GM19043 (cell line): ENCODE results near the gene TENT5C.

Source experiments
- ATAC-seq: cut with Tn5 transposase; IDR thresholded peaks from one replicate; pipeline ENCODE4 v1.9.1; 2021; ENCODE audit warnings: low read depth; ENCODE audit not compliant: unreplicated experiment

The TENT5C gene

DNA sequence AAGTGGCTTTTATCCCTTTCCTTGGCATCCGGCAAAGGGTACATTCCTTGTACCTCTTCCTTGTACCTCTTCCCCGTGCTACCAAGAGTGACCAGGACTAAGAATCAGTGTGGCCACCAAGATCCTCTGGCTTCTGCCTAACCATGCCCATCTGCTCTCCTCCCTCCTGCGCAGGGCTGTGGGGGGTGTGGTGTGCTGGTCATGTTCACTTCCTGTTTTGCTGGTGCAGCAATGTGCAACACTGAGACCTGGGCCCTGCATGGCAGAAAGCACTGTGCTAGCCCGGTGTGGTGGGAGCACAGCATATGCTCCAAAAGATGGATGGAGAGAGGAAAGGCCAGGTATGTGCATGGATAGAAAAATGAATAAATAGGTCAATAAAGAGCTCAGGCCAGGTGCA is 33.3 kb upstream of the TENT5C start:
- ATAC-seq, result no peak

DNA sequence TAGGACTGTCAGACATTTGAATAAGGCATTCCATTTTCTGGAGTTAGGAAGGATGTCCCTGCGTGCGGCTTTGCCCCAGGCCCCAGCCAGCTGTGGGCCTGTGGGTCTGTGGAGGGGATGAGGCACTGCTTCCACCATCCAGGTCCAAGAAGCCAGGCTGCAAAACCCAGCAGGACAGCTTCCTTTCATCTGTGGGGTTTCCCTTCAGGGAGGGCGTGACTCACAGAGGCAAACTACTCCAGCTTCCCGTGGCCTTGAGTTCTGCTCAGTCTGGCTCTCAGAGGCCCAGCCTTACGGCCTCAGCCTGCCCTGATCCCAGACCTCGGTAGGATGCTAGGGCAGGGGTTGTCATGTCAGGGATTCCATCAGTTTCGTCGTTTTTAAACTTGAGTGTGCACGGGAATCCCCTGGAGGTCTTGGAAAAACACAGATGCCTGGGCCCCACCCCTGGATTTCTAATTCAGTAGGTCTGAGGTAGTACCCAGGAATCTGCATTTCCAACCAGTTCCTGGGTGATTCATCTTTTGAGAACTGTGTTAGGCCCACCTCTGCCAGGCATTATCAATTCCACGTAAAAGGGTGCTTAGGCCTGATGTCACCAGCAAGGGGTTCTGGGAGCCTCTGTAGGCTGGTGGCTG is 32.3 kb upstream of the TENT5C start:
- no peak for ATAC-seq

DNA sequence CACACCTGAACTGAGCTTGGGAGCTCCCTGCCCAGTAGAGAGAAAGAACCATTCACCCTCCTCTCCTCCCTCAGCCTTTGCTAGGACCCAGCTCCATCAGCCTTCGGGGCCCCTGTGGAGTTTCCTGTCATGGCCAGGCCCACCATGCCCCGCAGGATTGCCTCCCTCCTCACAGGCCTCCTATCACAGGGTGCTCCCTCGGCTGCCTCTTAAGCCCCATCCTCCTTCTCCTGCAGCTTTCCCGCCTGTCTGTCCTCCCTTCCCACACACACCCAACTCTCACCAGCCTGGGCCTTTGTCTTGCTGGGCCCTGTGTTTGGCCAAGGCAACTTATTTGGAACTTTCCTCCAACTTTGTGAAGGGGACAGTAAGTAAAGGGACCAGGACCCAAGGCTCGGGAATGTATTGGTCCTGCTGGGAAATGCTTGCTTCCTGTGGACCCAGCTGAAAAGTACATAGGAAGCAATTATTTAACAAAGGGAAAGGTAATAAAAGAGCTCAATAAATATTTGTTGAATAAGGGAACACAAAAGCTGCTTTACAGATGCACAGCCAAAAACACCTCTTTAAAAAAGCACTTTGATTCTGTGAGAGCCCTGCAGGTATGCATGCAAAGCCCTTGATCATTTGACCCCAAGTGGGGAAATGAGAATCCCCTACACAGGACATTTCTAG is 31.6 kb upstream of the TENT5C start:
- ATAC-seq, result no peak

DNA sequence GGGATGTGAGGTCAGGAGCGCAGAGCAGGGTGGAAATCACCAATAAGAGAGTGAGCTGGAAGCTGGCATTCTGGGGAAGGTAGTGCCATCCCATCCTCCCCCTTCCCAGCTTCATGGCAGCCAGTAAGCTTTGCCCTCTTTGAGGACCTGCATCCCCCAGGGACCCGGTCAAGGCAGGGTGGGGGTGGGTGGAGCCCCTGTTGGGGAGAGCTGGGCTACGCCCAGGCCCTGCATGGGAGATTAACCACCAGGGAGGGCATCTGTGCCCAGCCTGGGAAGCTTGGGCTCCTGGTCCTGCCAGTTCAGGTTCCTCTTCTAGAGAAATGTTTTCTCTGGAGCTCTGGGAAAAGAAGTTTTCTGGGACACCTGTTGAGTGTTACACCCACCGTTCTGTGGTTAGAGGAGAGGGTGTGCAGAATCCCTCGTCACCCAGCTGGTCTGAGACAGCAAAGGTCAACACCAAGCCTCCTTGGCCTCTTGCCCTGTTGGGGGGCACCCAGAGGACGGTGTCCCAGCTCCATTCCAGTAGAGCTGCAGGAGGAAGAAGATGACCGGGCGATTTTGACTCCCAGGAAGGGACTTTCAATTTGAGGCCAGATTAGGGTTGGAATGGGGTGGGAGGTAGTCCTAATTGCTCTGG is 30.1 kb upstream of the TENT5C start:
- ATAC-seq, result no peak

DNA sequence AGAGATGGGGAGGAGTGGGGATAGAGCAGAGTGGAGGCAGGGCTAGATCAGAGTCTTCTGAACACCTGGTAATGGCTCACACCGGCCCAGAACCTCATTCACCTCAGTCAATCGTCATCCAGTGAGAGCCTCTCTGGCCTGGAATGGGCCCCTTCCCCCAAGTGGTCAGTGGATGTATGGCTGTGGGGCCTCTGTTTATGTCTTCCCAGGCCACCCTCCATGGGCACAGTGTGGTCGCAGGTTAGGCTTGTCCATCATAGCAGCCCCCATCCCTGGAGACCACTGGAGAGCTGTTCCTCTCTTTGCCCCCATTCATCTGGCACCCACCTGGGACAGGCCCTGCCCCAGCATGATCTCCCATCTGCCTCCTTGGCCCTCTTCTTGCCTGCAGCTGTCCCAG is 29.6 kb upstream of the TENT5C start:
- ATAC-seq, result no peak

DNA sequence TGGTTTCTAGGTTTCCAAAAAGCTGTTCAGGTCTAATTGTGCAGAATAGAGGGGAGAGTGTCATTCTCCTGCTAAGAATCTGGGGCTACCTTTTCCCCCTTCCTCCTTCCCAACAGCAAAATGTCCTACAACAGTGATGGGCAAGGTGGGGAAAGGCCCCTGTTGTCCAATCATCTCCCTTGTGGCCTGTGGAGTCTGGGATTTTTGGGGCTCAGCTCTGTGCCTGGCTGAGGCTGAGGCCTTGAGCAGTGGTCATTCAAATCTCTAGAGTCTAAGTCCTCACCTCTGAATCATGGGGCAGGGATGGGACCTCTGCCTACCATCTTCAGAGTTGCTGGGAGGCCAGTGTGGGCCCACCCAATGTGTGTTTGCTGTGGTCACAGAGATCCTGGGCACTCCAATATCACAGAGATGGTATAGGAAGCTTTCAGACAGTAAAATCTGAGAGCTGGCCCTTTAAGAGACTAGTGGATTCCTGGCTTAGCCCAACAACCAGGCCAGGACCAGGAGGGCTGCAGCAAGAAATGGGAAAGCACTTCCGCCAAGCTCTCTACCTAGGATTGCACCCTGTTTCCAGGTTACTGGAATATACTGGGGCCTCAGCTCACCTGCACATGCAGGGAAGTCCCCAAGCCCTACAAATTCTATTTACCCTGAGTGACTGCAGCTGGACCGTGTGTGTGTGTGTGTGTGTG is 28.5 kb upstream of the TENT5C start:
- ATAC-seq, result no peak

DNA sequence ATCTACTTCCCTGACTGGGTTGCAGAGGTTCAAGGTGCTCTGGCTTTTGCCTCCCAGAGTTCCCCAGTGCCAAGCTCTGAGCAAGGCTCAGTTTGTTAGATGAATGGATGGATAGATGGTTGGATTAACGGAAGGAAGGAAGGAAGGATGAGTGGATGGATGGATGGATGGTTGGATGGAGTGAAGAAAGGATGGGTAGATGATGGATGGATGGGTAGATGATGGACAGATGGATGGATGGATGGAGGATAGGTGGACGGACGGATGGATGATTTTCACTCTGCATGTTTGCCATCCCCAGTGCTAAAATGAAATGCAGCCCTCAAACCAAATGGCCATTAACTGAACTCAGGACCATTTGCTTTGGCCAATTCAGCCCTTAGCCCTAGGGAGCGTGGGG is 27.4 kb upstream of the TENT5C start:
- no peak for ATAC-seq

DNA sequence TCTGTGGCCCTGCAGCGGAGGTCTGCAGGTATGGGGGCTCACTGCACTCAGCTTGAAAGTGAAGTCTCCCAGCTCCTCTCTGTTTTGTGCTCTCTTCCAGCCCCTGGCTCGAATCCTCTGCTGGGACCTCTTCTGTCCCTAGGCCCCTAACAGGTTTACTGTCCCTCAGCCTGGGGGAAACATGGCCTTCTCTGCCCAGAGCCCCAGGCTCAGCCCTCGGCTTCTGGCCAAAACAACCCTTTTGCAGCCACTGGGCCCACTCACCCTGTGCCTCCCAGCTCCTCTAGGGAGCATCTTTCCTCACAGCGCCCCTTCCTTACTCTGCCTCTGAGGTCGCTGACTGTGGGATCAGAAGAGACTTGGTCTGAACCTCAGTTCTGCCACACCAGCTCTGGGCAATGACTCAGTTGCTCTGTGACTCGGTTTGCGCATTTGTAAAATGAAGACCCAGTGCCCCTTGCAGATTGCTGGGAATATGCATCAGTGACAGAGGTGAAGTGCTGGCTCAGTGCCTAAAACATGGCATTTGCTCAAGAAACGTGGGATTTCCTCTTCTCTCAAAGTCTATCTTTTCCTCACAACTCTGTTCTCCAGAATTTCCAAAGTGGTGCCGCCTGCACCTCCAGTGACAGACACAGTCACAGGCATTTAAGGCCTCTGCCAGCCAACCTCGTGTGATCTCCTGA is 26.5 kb upstream of the TENT5C start:
- no peak for ATAC-seq

DNA sequence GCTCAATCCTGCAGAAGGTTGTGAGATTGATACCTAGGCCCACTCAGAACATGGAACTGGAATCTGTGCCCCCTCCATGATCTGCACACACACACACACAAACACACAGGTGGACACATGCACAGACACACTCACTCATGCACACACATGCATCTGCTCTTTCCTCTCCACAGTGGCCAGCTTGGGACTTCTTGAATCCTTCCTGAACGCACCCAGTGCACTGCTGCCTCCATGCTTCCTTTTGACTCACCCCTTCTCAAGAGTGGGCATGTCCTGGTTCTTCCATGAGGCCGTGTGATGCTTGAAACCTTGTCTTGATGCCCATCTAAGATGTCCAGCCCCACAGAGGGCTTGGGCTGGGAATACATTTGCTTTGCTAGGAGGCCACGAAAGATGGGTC is 25.4 kb upstream of the TENT5C start:
- ATAC-seq, result no peak

DNA sequence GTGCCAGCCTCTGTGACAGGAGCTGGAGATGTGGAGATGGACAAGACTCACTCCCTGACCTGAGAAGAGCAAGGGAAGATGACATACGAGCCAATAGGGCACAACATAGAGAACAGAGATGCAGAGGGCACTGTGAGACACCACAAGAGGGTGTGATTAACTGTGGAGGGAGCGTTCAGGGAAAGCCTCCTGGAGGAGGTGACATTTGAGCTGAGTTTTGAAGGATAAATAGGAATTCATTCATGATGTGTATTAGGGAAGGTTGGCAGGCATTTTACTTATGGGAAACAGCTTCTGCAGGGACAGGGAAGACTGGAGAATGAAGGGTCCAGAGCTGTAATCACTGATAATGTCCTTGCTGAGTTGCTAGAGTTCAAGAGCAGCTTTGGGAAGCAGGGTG is 25.0 kb upstream of the TENT5C start:
- no peak for ATAC-seq

DNA sequence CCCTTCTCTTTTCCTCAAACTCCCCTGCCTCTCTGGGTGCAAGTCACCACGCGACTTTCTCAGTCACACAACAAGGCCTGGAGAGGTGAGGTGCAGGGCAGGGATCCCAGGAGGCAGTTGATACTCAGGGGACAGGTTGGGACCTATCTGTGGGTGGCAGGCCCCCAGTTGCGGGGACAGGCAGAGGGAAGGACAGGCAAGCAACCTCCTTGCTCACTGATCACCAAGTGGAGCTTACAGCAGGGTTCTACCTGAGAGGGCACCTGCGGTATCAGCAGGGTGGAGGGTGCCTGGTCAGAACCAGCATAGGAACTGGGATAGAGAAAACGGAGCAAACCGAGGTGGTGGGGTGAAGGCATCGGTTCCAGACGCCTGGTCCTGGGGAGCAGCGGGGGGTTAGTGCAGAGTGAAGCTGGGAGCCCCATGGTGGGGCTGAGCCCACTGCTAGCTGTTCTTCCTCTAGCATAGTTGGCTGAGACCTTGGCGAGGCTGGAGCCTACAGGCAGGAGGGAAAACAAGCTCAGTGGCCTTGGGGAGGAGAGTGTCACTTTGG is 24.4 kb upstream of the TENT5C start:
- no peak for ATAC-seq

DNA sequence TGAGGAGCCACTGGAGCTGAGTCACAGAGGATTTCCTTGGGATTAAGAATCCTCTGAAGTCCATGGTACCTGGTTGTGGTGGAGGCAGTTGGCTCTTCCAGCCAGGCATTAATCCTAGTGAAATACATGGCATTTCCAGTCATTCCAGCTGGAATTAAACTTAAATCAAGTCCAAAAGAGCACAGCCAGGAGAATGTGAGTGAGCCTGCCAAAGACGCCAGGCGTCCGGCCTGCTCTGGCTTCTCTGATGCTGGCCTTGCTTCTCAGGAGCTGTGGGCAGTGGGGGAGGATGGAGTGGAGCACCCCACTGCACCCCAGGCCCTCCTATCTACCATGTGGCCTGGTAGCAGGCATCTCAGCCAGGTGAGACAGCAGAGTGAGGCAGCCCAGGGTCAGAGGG is 23.4 kb upstream of the TENT5C start:
- ATAC-seq, result no peak

DNA sequence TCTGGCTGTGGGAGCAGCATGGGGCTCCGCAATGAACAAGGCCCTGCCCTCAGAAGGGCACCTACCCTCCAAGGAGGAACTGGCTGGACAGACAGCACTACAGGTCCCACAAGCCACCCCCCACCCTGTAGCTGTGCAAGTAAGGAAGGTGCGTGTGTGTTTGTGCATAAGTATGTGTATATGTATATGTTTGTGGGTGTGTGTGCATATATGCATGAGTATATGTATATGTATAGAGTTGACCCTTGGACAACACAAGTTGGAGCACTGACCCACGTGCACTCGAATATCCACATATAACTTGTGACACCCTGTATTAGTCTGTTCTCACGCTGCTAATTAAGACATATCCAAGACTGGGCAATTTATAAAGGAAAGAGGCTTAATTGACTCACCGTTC is 22.6 kb upstream of the TENT5C start:
- no peak for ATAC-seq

DNA sequence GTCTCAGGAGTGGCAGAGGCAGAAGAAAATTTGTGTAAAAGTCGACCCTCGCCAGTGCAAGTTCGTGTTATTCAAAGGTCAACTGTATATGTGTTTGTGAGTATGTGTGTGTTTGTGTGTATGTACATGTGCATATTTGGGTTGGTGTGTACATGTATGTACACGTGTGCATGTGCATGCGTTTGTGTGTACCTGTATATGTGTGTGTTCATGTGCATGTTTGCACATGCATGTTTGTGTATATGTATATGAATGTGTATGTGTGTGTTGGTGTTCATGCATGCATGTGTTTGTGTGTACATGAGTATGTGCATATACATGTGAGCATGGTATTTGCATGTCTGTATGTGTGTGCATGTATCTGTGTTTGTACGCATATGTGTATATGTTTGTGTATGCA is 21.7 kb upstream of the TENT5C start:
- no peak for ATAC-seq

DNA sequence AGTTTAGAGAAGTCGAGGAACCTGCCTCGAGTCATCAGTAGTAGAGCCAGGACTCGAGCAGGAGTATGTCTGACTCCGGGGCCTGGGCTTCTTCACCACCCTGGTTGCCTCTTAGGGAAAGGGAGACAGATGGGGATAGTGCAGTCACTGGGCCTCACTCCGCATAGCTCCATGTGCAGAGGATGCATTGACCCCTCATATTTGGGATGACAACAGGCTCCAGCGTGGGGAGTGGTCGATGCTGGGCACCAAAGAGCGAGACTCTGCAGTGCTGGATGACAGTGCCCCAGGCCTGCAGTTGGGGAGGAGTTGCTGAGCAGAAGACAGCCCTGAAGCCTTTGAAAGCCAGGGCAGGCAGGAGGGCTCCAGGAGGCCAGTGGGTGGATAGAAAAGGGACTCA is 20.8 kb upstream of the TENT5C start:
- ATAC-seq, result no peak

DNA sequence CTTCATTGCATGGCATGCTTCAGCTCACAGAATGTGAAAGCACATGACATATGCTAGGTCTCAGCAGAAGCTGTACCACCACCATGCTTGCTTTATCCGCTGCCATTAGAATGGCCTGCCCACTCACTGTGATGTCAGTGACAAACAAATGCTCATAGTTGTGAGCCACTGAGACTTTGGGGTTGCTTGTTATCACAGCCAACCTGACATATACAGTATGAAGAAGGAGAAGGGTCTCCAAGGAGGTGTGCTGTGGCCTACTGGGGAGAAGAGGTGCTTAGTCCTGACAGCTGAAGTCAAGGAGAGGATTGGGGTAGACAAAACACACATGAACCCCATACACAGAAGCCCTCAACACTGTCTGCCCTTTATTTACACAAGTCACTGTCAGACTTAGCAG is 19.5 kb upstream of the TENT5C start:
- no peak for ATAC-seq

DNA sequence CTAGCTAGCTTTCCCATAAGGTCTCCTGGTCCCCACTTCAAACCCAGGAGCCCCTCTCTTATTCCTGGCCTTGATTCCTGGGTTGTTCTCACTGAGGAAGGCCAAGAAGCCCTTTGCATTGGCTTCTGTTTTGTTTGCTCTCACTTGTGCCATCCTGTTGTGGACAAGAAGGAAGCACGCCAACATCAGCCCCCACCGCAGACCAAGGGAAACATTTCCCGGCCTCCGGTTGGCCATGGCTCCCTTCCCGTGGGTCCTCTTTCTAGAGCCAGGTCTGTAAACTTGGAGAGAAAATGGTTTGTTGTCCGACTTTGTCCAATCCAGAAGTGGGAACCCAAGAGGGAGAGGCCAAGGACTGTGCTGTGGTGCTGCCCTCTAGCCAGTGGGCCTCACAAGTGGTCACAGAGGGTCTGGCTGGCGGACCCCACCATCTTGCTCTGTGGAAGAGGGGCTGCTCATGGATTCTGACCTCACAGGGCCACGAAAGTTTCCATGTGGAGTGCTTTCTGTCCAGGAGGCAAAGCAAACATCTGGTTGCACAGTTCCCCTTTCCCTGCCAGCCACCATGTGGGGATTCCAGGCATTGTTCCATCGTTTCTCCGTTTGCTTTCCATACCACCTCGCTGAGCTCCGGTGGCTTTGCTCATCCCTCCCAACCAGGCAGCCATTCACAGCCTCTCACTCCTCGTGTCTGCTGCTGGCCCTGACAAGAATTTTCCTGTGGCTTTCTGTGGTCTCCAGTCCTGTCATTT is 18.9 kb upstream of the TENT5C start:
- no peak for ATAC-seq

DNA sequence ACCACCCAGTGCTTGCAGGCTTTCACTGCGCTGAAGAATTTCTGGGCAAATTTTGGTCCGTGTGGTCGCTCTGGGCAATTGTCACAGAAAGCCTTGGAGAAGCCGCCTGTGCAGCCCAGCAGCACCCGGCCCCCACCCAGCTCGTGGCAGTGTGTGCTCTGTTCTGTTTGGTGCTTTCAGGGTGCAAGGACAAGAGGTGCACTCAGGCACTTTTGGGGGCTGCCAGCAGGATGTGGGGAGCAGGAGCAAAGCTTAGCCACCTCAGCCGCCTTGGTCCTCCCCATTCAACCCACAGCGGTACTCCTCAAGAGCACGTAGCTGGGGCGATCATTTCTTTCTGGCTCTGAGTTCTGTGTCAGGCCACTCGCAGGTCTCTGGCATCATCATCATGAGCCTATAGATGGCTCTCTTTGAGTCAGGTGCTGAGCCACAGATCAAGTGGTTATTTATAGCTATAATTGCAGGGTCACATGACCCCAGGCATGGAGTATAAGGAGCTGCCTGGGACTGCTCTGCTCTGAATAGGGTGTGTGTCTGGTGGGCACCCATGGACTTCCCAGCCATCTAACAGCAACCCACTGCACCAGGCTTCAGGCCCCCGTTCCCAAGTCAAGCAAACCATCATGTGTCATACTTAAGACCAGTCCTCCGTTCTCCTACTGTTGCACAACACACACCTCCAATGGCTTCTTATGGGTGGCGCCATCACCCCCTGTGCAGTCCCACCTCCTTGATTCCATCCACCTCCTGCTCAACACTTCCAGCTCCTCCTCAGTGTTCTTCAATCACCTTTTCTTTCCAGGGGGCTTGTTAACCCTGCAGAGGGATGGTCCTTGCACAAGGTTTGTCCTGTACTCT is 18.1 kb upstream of the TENT5C start:
- ATAC-seq, result no peak

DNA sequence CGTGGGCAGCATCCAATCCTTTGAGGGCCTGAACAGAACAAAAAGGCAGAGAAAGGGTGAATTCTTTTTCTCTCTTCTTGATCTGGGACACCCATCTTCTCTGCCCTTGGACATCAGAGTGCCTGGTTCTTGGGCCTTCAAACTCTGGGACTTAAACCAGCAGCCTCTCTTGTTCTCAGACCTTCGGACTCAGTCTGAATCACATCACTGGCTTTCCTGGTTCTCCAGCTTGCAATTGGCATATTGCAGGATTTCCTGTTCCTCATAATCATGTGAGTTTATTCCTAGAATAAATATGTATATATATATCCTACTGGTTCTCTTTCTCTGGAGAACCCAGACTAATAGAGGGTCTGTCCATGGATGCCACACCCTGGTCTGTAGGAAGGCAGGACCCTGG is 16.3 kb upstream of the TENT5C start:
- no peak for ATAC-seq
